IPS DF 19.7 (cell line): Measurements from ENCODE around the gene RNU1-3.
"Not testable (repeated sequence)": the region's sequence is repeated elsewhere in the genome, so short reads cannot be mapped to it uniquely, and the experiment has no call there.

Source experiments
- DNase-seq: peaks from one replicate; pipeline ENCODE4 v3.0.0-alpha.2; 2013; ENCODE audit warnings: low read depth, low spot score

RNU1-3 gene

GRCh38 chr1:16656981-16657683, 9.6 kb downstream of the RNU1-3 start:
- DNase-seq, result not testable (repeated sequence)

- not testable (repeated sequence) for DNase-seq
These were observed 10.2 kb downstream of the RNU1-3 start for GRCh38 chr1:16656574-16656973.

- DNase-seq, result not testable (repeated sequence)
These were observed 15.2 kb downstream of the RNU1-3 start for GRCh38 chr1:16651560-16651959.

GRCh38 chr1:16649960-16650359, 16.8 kb downstream of the RNU1-3 start:
- not testable (repeated sequence) for DNase-seq

GRCh38 chr1:16649390-16649789, 17.4 kb downstream of the RNU1-3 start:
- DNase-seq, result not testable (repeated sequence)

- not testable (repeated sequence) for DNase-seq
These were observed 18.0 kb downstream of the RNU1-3 start for GRCh38 chr1:16648756-16649155.

GRCh38 chr1:16648250-16648649, 18.5 kb downstream of the RNU1-3 start:
- DNase-seq, result not testable (repeated sequence)

- not testable (repeated sequence) for DNase-seq
These were observed 19.3 kb downstream of the RNU1-3 start for GRCh38 chr1:16647179-16648176.

GRCh38 chr1:16646716-16647115, 20.0 kb downstream of the RNU1-3 start:
- not testable (repeated sequence) for DNase-seq

- DNase-seq, result not testable (repeated sequence)
These were observed 20.6 kb downstream of the RNU1-3 start for GRCh38 chr1:16646061-16646664.

GRCh38 chr1:16645271-16646060, 21.3 kb downstream of the RNU1-3 start:
- not testable (repeated sequence) for DNase-seq

GRCh38 chr1:16644482-16645270, 22.1 kb downstream of the RNU1-3 start:
- peak; percentile 97 for DNase-seq

- DNase-seq, result no peak
These were observed 22.6 kb downstream of the RNU1-3 start for GRCh38 chr1:16644193-16644481.

- DNase-seq, result not testable (repeated sequence)
These were observed 23.1 kb downstream of the RNU1-3 start for GRCh38 chr1:16643476-16644192.

- not testable (repeated sequence) for DNase-seq
These were observed 23.7 kb downstream of the RNU1-3 start for GRCh38 chr1:16643001-16643411.

GRCh38 chr1:16642025-16642966, 24.5 kb downstream of the RNU1-3 start:
- DNase-seq, result not testable (repeated sequence)

GRCh38 chr1:16641159-16641975, 25.4 kb downstream of the RNU1-3 start:
- DNase-seq, result not testable (repeated sequence)
